GM19025 (cell line): ENCODE measurements around the gene SLBP.
"Not testable (repeated sequence)": the region's sequence is repeated elsewhere in the genome, so short reads cannot be mapped to it uniquely, and the experiment has no call there.

Source experiments
- ATAC-seq: cut with Tn5 transposase; IDR thresholded peaks from one replicate; pipeline ENCODE4 v1.9.1; 2021; ENCODE audit warnings: mild to moderate bottlenecking, low read depth, moderate library complexity; ENCODE audit not compliant: unreplicated experiment

The SLBP gene

DNA sequence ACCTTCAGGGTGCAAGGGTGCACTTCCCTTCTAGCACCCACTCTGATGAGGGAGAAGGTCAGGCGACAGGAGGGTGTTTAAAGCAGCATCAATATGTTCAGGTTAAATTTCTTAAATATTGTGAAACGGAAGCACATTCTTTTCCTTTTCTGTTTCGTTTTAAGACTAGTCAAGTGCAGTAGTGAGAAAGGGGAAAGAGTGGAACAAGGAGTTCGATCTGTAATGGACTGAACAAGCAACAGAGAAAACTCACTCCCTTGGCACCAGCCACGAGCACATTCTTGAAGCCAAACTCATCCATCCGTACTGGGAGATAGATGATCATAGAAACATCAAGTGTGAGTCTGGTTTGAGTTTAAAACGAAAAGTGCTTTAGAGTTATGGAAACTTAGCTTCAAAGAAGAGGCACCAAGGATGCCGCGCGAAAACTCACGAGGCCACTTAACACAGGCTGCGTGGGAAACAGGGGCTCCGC is 28.8 kb downstream of the SLBP start:
- no peak for ATAC-seq

GRCh38 chr4:1682860-1683259 is 29.3 kb downstream of the SLBP start:
- ATAC-seq: no peak

DNA sequence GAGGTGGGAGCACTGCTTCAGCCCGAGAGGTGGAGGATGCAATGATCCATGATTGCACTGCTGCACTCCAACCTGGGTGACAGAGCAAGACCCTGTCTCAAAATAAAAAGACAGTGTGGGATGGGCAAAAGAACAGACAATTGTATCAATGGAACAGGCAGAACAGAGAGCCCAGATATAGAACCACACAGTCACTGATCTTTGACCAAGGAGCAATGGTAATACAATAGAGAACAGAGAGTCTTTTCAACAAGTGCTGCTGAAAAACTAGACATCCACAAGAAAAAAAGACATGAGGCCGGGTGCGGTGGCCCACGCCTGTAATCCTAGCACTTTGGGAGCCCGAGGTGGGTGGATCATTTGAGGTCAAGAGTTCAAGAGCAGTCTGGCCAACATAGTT is 33.9 kb downstream of the SLBP start:
- ATAC-seq: no peak

DNA sequence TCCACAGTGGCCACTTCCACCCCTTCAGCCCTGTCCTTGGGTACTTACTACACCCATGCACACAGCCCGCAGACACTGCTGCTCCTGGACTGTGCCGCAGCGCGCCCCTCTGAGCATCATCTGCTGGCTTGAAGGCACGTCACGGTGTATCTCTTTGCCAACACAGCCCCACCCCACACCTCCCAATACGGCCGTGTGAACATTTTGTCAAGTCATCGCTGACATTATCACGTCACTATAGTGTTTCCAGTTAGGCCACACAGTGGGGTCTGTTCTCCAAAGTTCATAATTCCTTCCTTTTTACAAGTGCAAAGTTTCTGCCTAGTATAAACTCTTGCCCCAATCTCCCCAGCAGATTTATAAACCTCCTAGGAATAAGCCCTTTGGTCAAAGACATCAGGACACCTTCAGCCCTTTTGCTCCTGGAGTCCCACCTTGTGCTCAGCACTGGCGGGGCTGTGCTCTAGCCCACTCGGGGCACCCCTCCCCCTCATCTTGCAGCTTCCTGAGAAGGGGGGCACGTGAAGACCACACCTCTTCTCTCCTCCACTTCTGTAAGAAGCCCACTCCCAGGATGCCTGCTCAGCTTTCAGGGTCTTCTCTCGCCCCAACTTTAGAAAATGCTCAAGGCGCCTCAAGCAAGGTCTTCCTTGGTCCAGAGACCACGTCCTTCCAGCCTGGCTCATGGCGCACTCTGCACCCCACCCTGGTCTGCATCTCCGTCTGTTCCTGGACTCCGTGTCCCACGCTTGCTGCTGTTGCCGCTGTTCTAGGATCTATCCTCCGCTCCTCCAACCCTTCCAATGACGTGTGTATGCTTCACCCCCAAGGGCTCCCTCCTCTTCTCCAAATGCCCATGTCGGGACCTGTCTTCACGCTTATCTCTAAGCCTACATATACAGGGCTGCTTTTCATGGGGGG is 35.3 kb downstream of the SLBP start:
- ATAC-seq: no peak

DNA sequence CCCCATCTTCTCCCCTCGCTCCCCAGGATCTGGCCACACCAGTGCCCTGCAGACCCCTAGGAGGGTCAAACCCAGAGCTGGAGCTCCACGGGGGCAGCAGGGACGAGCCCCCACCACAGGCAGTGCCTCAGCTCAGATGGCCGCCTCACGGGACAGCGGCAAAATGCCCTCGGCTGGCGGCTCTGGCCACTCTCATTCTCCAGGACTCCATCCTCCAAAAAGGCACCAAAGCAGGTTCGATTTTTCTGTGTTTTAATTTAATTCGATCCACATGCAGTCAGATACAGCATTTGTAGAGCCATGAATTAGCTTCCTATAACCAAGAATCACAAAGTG is 36.3 kb downstream of the SLBP start:
- no peak for ATAC-seq

- no peak for ATAC-seq
These were observed 36.9 kb downstream of the SLBP start for GRCh38 chr4:1675136-1675801.

- ATAC-seq: no peak
These were observed 37.4 kb downstream of the SLBP start for GRCh38 chr4:1674682-1675081.

GRCh38 chr4:1673671-1674070 is 38.4 kb downstream of the SLBP start:
- no peak for ATAC-seq

DNA sequence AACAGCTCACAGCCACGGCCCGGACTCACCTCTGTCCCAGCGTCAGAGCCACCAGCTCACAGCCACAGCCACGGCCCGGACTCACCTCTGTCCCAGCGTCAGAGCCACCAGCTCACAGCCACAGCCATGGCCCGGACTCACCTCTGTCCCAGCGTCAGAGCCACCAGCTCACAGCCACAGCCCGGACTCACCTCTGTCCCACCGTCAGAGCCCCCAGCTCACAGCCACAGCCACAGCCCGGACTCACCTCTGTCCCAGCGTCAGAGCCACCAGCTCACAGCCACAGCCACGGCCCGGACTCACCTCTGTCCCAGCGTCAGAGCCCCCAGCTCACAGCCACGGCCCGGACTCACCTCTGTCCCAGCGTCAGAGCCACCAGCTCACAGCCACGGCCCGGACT is 41.1 kb downstream of the SLBP start:
- not testable (repeated sequence) for ATAC-seq

DNA sequence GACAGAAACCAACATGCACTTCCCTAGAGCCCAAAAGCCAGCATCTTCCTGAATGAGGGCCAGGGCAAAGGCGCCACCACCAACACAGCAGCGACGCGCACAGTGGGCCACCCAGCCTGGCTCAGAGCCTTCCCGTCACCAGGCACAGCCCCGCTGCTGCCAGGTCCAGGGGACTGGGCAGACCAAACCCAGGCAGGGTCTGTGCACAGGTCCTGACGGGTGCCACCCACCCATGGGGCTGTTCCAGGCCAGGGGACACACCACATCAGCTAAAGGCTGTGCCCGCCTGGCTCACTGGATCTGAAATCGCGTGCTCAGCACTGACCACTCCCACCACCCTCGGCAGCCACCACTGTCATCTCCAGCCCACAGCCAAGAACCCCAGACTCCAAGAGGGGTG is 41.8 kb downstream of the SLBP start:
- no peak for ATAC-seq

DNA sequence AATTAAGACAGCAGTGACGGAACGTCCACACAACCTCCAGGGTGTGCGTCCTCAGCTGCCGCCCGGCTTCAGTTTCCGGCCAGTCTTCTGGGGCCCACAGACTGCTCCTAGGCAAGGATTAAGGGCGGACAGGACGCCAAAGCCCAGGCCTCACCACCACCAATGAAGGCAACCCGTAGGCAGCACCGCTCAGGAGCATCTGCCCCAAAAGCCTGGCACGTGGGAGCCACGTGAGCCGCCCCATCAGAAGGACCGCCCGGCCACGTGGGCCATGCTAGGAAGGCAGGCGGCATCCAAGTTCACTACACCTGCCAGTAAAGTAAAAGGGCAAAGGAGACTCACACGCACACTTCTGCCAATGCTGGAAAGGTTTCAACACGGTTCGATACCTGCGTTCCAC is 42.3 kb downstream of the SLBP start:
- no peak for ATAC-seq

DNA sequence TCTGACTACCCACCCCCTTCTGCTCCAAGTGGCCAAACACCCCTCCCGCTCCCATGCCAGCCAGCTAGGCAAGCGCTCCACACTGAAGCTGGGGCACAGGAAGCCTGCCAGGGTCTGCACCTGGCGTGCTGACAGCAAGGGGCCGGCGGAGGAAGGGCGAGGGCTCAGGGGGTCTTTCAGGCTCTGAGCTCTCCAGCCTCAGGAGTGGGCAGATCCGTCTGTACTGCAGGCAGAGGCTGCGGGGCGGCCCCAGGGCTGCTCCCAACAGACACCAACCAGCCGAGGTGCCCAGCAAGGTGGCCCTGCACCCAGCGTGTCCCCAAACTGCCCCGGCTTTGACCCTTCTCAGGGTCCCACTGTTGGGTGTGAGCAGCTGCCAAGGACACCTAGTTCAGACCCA is 42.8 kb downstream of the SLBP start:
- no peak for ATAC-seq

- ATAC-seq: no peak
These were observed 43.7 kb downstream of the SLBP start for GRCh38 chr4:1668488-1668840.

DNA sequence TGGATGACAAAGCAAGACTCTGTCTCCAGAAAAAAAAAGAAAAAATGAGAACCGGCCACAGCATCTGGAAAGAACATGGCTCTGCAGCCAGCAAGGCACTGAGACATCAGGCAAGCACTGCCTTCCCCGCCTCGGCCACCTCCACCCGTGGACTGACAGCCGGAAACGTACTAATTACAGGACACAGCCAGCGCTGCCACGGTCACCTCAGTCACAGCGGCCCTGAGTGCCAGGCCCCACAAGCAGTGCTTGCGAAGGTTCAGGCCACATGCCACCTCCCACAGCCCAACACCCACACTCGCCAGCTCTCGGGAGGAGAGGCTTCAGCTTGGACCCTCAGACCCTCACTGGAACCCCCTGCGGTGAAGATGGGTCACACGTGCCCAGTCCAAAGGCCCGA is 44.8 kb downstream of the SLBP start:
- no peak for ATAC-seq

DNA sequence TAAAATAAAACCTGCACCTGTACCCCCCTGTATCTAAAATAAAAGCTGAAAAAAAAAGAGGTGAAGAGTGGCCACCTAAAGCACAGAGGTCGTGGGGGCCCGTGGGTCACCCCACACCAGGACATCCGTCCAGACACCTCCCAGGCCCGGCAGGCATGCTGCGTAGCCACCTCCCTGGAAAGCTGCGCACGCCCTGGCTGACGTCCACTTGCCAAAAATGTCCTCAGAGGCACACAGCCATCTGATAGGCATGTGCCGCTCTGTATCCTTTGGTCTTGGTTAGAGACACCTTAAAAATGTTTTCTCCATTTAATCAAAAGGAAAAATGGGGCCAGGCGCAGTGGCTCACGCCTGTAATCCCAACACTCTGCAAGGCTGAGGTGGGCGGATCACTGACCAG is 45.7 kb downstream of the SLBP start:
- no peak for ATAC-seq

- ATAC-seq: no peak
These were observed 48.0 kb downstream of the SLBP start for GRCh38 chr4:1664141-1664540.

DNA sequence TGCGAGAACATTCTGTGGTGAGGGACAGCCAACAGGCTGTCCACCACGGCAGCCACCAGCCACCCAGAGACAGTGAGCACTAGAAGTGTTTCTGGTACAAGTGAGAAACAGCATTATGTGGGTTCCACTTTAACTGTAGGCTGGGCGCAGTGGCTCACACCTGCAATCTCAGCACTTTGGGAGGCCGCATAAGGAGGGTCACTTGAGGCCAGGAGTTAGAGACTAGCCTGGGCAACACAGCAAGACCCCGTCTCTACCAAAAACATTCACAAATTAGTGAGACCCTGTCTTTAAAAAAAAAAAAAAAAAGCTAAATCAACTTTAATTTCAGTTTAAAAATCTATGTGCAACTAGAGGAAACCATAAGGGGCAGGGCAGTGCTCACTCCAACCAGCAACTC is 48.6 kb downstream of the SLBP start:
- ATAC-seq: no peak

DNA sequence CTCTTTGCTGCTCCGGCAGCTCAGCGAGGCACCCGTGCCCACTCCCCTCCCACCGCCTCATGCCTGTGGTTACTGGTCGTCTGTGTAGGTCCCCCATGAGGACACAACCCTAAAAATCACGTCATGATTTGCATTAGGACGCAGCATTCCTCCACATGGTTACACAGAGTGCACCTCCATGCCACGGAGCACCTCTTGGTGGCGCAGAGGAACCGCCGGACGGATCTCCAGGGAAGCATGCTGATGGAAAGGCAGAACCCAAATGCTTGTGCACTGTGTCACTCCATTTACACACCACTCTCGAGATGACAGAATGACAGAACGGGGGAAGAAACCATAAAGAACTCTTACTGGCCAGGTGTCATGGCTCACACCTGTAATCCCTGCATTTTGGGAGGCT is 50.4 kb downstream of the SLBP start:
- ATAC-seq: no peak

GRCh38 chr4:1660948-1661677 is 51.0 kb downstream of the SLBP start:
- no peak for ATAC-seq

GRCh38 chr4:1659104-1660043 is 52.7 kb downstream of the SLBP start:
- no peak for ATAC-seq
